ENCODE results near the gene SEMA3C. TPM values are rescaled to one million over a fixed set of nuclear protein-coding genes. Genes with fewer than 3 reads are reported as not detected.
A peak's percentile ranks its signal among the peaks of the same experiment; 100 is the strongest.

Gene SEMA3C
- total RNA-seq, 2 donors from 2014 or later = 41.9 to 103 TPM

DNA sequence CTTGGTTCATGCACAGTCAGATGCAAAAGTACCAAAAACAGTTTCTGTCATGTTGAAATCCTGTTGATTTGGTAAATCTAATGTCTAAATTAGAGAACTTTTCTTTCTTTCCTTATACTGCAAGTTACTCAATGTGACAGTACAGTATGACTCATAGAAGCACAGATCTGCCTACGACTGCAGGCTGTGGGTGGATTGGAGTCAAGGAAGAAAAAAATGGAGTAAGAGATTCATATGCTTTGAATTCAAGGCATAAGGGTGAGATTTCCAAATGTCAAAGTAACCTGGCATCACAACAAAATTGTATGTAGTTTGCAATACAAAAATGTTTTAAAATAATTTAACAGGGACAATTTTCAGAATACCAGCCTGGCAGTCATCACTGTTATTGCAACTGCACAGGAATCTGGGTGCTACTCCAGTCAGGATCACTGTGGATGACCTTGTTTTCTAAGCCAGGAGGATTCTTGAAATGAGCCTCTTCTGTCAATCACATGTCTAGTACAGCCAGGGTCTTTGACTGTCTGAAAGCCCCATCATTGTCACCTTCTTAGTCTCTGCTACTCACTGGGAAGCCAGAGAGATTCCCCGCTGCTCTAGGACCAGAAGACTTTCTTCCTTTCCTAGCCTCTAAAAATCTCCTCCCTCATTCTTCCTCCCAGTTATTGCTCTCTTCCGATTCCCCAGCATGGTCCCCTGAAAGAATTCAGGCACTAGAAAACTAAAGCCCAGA is 196.8 kb downstream of the SEMA3C start:
- H3K27me3 ChIP-seq = no peaks in the 10 kb centered on the region
- H3K36me3 ChIP-seq = no peaks in the 10 kb centered on the region
- H3K9ac ChIP-seq (ENCODE audit: low read depth in 2 of 2, low read length in 2 of 2) = no peak overlapping the region
- H3K4me1 ChIP-seq = no peaks in the 10 kb centered on the region
- DNase-seq = no peak
- H3K9me3 ChIP-seq = no peaks in the 10 kb centered on the region
- TF ChIP-seq, protein P1, sequence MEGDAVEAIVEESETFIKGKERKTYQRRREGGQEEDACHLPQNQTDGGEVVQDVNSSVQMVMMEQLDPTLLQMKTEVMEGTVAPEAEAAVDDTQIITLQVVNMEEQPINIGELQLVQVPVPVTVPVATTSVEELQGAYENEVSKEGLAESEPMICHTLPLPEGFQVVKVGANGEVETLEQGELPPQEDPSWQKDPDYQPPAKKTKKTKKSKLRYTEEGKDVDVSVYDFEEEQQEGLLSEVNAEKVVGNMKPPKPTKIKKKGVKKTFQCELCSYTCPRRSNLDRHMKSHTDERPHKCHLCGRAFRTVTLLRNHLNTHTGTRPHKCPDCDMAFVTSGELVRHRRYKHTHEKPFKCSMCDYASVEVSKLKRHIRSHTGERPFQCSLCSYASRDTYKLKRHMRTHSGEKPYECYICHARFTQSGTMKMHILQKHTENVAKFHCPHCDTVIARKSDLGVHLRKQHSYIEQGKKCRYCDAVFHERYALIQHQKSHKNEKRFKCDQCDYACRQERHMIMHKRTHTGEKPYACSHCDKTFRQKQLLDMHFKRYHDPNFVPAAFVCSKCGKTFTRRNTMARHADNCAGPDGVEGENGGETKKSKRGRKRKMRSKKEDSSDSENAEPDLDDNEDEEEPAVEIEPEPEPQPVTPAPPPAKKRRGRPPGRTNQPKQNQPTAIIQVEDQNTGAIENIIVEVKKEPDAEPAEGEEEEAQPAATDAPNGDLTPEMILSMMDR (IDR thresholded peaks at IDR 0.05) = no peak
- intact Hi-C loops (cut with DNase I) = no loop called here
- no peak overlapping the region for H3K4me3 ChIP-seq
- peak overlapping the region; percentile 24 for H3K27ac ChIP-seq

DNA sequence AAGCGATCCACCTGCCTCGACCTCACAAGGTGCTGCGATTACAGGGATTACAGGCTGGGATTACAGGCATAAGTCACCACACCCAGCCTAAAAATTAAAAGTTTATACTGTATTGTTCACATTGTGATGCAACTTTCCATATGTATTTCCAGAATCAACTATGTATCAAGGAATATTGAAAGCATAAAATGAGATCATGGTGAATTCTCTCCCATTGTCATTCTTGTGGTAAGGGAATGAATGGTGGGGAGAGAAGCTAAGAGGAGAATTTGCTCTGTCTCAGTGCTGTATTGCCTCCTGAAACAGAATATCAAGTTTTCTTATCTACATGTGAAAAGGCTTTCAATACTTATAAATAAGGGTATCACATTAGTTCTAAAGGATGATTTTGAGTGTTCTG is 198.7 kb downstream of the SEMA3C start:
- intact Hi-C loops (cut with DNase I) = no loop called here
- Histone ChIP-seq H3K36me3 (no peaks in the 10 kb centered on the region), H3K27me3 (no peaks in the 10 kb centered on the region), H3K4me3 (no peak overlapping the region), H3K9ac (ENCODE audit: low read depth in 2 of 2, low read length in 2 of 2) (no peak overlapping the region), H3K9me3 (no peaks in the 10 kb centered on the region), H3K27ac (no peak overlapping the region), H3K4me1 (no peaks in the 10 kb centered on the region)
- no peak for DNase-seq
- TF ChIP-seq, protein P1 (IDR thresholded peaks at IDR 0.05) = no peak

DNA sequence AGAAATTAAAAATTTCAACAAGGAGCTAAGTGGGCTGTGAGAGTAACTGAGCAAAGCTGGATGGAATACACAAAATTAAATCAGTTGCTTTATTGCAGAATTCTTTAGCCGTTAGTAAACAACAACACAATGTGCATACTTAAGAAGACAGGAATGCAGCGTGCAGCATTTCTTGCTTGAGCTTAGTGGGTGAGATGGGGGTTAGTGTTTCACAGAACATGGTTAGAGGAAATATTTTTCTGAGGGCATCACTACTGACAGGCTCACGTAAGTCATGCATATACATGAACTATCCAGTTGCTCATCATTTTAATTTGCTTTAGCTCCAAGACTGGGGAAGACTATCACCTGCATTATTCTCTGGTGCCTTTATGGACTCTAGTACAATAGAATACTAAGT is 199.6 kb downstream of the SEMA3C start:
- Histone ChIP-seq H3K4me1 (no peaks in the 10 kb centered on the region), H3K36me3 (no peaks in the 10 kb centered on the region), H3K9ac (ENCODE audit: low read depth in 2 of 2, low read length in 2 of 2) (no peak overlapping the region), H3K4me3 (no peak overlapping the region), H3K27ac (no peak overlapping the region), H3K9me3 (no peaks in the 10 kb centered on the region), H3K27me3 (no peaks in the 10 kb centered on the region)
- TF ChIP-seq, protein P1 (IDR thresholded peaks at IDR 0.05) = no peak
- intact Hi-C loops (cut with DNase I) = no loop called here
- DNase-seq = no peak

DNA sequence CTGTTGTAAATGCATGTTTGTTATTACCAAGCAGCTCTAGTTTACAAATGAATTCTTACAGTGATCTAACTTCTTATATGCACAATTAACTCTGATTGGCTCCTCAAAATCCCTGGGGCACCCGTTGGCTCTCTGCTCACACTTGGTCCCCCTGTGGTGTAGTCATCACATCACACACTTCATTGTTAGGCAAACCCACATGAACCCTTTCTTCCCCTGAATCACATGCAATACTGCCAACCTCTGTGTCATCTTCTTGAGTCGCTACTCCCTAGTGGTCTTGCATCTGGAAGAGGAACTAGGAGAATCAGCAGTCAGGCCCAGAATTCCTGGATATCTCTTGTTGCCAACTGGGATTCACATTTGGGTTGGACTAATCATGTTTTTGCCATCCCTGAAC is 207.3 kb downstream of the SEMA3C start:
- DNase-seq = no peak
- H3K27ac ChIP-seq = no peak overlapping the region
- no peak overlapping the region for H3K4me3 ChIP-seq
- H3K36me3 ChIP-seq = no peaks in the 10 kb centered on the region
- intact Hi-C loops (cut with DNase I) = no loop called here
- H3K4me1 ChIP-seq = no peaks in the 10 kb centered on the region
- no peak overlapping the region for H3K9ac ChIP-seq (ENCODE audit: low read depth in 2 of 2, low read length in 2 of 2)
- TF ChIP-seq, protein P1 (IDR thresholded peaks at IDR 0.05) = no peak
- H3K9me3 ChIP-seq = no peaks in the 10 kb centered on the region
- no peaks in the 10 kb centered on the region for H3K27me3 ChIP-seq

DNA sequence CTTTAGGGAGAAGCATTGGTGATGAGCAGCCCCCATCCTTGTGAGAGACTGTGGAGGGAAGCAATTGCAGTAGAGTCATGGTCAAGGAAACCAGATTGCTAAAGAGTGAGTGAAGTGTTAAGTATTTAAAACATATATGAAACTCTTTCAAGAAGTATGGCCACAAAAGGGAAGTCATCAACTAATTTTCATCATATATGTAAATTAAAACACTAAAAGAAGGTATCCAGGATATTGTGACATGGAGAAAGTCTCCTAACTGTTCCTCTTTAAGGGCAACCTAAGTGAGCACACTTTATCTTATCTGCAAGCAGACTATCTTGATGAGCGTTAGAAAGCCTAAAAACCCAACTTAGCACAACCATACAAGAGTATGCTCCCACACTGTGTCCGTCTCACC is 210.7 kb downstream of the SEMA3C start:
- intact Hi-C loops (cut with DNase I) = loop anchor here (10.0 kb wide), 1 partner anchor 207 kb away; the partner anchor contains the start of gene SEMA3C
- H3K4me3 ChIP-seq = no peak overlapping the region
- no peak overlapping the region for H3K27ac ChIP-seq
- TF ChIP-seq, protein P1 (IDR thresholded peaks at IDR 0.05) = no peak
- no peak for DNase-seq
- H3K27me3 ChIP-seq = no peaks in the 10 kb centered on the region
- H3K9me3 ChIP-seq = no peaks in the 10 kb centered on the region
- H3K9ac ChIP-seq (ENCODE audit: low read depth in 2 of 2, low read length in 2 of 2) = no peak overlapping the region
- H3K4me1 ChIP-seq = no peaks in the 10 kb centered on the region
- H3K36me3 ChIP-seq = no peaks in the 10 kb centered on the region
